ENCODE data around the gene MAP3K9.

DNA sequence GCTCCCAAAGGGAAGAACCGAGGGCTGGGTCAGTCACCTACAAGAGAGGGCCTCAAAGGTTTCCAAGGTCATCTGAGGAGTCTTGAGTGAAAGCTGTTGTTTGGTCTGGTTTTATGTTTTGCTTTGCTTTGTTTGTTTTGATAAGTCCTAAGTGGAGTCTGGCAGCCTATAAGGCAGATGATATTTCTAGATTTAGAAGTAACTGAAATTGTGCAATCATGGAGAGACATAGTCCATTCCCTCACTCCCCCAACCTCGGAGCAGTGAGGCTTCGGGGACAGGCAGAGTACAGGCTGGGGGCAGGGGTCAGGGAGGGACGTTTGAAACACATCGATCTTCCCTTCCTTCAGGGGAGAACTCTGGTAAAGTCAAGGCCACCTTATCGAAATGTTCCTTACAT, 125.3 kb downstream of the MAP3K9 start:
- TF ChIP-seq, protein P1, sequence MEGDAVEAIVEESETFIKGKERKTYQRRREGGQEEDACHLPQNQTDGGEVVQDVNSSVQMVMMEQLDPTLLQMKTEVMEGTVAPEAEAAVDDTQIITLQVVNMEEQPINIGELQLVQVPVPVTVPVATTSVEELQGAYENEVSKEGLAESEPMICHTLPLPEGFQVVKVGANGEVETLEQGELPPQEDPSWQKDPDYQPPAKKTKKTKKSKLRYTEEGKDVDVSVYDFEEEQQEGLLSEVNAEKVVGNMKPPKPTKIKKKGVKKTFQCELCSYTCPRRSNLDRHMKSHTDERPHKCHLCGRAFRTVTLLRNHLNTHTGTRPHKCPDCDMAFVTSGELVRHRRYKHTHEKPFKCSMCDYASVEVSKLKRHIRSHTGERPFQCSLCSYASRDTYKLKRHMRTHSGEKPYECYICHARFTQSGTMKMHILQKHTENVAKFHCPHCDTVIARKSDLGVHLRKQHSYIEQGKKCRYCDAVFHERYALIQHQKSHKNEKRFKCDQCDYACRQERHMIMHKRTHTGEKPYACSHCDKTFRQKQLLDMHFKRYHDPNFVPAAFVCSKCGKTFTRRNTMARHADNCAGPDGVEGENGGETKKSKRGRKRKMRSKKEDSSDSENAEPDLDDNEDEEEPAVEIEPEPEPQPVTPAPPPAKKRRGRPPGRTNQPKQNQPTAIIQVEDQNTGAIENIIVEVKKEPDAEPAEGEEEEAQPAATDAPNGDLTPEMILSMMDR (conservative IDR thresholded peaks at IDR 0.05) = no peak
- no peak for TF ChIP-seq ZFX (IDR thresholded peaks at IDR 0.05)
